ENCODE data around the gene HNF1B.
"Not testable (repeated sequence)": the region's sequence is repeated elsewhere in the genome, so short reads cannot be mapped to it uniquely, and the experiment has no call there.

The HNF1B gene

DNA sequence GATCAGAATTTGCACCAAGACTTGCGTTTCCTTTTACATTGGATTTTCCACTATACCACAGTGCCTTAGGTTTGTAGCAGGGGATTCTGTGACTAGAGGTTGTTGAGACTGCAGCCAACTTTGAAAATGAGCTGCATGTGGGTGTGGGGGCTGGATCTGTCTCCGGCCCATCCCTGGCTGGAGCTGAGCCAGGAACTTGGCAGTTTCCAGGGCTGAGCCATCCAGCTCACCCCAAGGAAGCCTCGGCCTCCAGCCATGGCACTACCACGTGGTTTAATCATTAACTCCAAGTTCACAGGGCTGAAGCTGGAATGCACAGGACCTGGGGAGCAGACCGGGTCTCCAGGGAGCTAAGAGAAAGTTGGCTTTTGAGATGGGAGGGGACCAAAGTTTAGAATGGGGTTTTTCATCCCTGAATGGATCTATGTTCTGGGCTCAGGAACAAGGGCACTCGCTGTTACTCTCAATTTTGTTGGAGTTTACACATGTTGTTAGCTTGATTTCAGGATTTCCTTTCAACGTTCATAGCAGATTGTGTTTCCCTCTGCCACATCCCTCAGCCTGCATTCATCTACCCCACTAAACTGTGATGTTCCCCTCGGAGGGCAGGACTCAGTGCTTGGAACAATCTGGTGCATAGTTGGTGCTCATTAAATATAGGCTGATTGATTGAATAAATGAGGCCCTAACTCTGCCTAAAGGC lies 42.3 kb upstream of the HNF1B start:
- H3K9me2 ChIP-seq (ENCODE audit: low read depth, low read length), result no peaks in the 10 kb centered on the region
- H3K27ac ChIP-seq (ENCODE audit: low read depth, low read length, poor library complexity, severe bottlenecking), result no peak overlapping the region
- no peaks in the 10 kb centered on the region for H4K20me1 ChIP-seq (ENCODE audit: insufficient read depth, low read length)
- no peak overlapping the region for H3K4me2 ChIP-seq (ENCODE audit: low read length)
- H3K9ac ChIP-seq (ENCODE audit: low read length), result no peak overlapping the region
- no peaks in the 10 kb centered on the region for H3F3A ChIP-seq (ENCODE audit: insufficient read depth, low read length)
- no peaks in the 10 kb centered on the region for H3K27me3 ChIP-seq (ENCODE audit: insufficient read depth, low read length)
- no peaks in the 10 kb centered on the region for H3K79me2 ChIP-seq (ENCODE audit: insufficient read depth, low read length)
- H3K4me3 ChIP-seq (ENCODE audit: low read depth, low read length, poor library complexity, severe bottlenecking), result no peak overlapping the region
- no peaks in the 10 kb centered on the region for H3K9me3 ChIP-seq (ENCODE audit: low read length)
- no peak for TF ChIP-seq EZH2 (IDR thresholded peaks at IDR 0.05; ENCODE audit: borderline replicate concordance, low read length)
- TF ChIP-seq, protein P1, sequence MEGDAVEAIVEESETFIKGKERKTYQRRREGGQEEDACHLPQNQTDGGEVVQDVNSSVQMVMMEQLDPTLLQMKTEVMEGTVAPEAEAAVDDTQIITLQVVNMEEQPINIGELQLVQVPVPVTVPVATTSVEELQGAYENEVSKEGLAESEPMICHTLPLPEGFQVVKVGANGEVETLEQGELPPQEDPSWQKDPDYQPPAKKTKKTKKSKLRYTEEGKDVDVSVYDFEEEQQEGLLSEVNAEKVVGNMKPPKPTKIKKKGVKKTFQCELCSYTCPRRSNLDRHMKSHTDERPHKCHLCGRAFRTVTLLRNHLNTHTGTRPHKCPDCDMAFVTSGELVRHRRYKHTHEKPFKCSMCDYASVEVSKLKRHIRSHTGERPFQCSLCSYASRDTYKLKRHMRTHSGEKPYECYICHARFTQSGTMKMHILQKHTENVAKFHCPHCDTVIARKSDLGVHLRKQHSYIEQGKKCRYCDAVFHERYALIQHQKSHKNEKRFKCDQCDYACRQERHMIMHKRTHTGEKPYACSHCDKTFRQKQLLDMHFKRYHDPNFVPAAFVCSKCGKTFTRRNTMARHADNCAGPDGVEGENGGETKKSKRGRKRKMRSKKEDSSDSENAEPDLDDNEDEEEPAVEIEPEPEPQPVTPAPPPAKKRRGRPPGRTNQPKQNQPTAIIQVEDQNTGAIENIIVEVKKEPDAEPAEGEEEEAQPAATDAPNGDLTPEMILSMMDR (IDR thresholded peaks at IDR 0.05; ENCODE audit: low read length), result no peak
- H3K36me3 ChIP-seq (ENCODE audit: insufficient read depth, low read length), result no peaks in the 10 kb centered on the region
- no peak overlapping the region for H2AFZ ChIP-seq (ENCODE audit: low read length)
- H3K4me1 ChIP-seq (ENCODE audit: insufficient read depth, low read length, severe bottlenecking), result no peaks in the 10 kb centered on the region

DNA sequence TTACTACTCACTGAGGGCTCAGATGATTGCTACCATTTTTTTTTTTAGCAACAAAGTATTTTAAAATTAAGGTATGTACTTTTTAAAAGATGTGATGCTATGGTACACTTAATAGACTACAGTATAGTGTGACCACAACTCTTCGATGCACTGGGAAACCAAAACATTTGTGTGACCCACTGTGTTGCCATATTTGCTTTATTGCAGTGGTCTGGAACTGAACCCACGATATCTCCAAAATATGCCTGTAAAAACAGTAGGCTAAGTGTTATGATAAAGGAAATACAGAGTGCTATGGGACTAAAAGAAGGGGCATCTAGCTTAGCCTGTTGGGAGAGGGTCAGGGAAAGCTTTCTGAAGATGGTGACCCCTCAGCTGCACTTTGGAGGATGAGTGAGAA lies 41.6 kb upstream of the HNF1B start:
- Histone ChIP-seq H3K36me3 (ENCODE audit: insufficient read depth, low read length) (no peaks in the 10 kb centered on the region), H3K9me2 (ENCODE audit: low read depth, low read length) (no peaks in the 10 kb centered on the region), H3K27ac (ENCODE audit: low read depth, low read length, poor library complexity, severe bottlenecking) (no peak overlapping the region), H2AFZ (ENCODE audit: low read length) (no peak overlapping the region), H3K27me3 (ENCODE audit: insufficient read depth, low read length) (no peaks in the 10 kb centered on the region), H3K79me2 (ENCODE audit: insufficient read depth, low read length) (no peaks in the 10 kb centered on the region), H3K4me1 (ENCODE audit: insufficient read depth, low read length, severe bottlenecking) (no peaks in the 10 kb centered on the region), H4K20me1 (ENCODE audit: insufficient read depth, low read length) (no peaks in the 10 kb centered on the region), H3K4me2 (ENCODE audit: low read length) (no peak overlapping the region), H3F3A (ENCODE audit: insufficient read depth, low read length) (no peaks in the 10 kb centered on the region), H3K9me3 (ENCODE audit: low read length) (no peaks in the 10 kb centered on the region), H3K4me3 (ENCODE audit: low read depth, low read length, poor library complexity, severe bottlenecking) (no peak overlapping the region), H3K9ac (ENCODE audit: low read length) (no peak overlapping the region)
- TF ChIP-seq, protein P1 (IDR thresholded peaks at IDR 0.05; ENCODE audit: low read length), result no peak
- TF ChIP-seq EZH2 (IDR thresholded peaks at IDR 0.05; ENCODE audit: borderline replicate concordance, low read length), result no peak

DNA sequence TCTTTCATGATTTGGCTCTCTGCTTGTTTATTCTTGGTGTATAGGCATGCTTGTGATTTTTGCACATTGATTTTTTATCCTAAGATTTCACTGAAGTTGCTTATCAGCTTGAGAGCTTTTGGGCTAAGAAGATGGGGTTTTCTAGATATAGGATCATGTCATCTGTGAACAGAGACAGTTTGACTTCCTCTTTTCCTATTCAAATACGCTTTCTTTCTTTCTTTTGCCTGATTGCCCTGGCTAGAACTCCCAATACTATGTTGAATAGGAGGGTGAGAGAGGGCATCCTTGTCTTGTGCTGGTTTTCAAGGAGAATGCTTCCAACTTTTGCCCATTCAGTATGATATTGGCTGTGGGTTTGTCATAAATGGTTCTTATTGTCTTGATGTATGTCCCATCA lies 37.6 kb upstream of the HNF1B start:
- H3K9ac ChIP-seq (ENCODE audit: low read length); H3K9me2 ChIP-seq (ENCODE audit: low read depth, low read length); H3K27me3 ChIP-seq (ENCODE audit: insufficient read depth, low read length); H3K9me3 ChIP-seq (ENCODE audit: low read length); H2AFZ ChIP-seq (ENCODE audit: low read length); H3K36me3 ChIP-seq (ENCODE audit: insufficient read depth, low read length); H3F3A ChIP-seq (ENCODE audit: insufficient read depth, low read length); H3K4me1 ChIP-seq (ENCODE audit: insufficient read depth, low read length, severe bottlenecking); H3K27ac ChIP-seq (ENCODE audit: low read depth, low read length, poor library complexity, severe bottlenecking); H3K79me2 ChIP-seq (ENCODE audit: insufficient read depth, low read length); H3K4me3 ChIP-seq (ENCODE audit: low read depth, low read length, poor library complexity, severe bottlenecking); H4K20me1 ChIP-seq (ENCODE audit: insufficient read depth, low read length); H3K4me2 ChIP-seq (ENCODE audit: low read length): not testable (repeated sequence)

DNA sequence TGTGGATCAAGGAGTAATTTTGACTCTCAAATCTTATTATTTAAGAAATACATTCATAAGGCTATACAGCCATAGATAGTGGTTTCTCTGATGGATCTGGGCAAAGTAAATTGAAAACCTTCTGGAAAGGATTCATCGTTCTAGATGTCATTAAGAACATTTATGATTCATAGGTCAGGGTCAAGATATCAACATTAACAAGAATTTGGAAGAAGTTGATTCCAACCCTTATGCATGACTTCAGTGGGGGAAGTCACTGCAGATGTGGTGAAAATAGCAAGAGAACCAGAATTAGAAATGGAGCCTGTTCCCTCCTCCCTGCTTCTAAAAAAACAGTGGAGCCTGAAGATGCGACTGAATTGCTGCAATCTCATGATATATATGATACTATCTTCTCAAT lies 36.6 kb upstream of the HNF1B start:
- Histone ChIP-seq H3K9me3 (ENCODE audit: low read length) (no peaks in the 10 kb centered on the region), H3K36me3 (ENCODE audit: insufficient read depth, low read length) (no peaks in the 10 kb centered on the region), H3K9me2 (ENCODE audit: low read depth, low read length) (no peaks in the 10 kb centered on the region), H3F3A (ENCODE audit: insufficient read depth, low read length) (no peaks in the 10 kb centered on the region), H3K27me3 (ENCODE audit: insufficient read depth, low read length) (no peaks in the 10 kb centered on the region), H3K9ac (ENCODE audit: low read length) (no peak overlapping the region), H2AFZ (ENCODE audit: low read length) (no peak overlapping the region), H3K79me2 (ENCODE audit: insufficient read depth, low read length) (no peaks in the 10 kb centered on the region), H3K27ac (ENCODE audit: low read depth, low read length, poor library complexity, severe bottlenecking) (no peak overlapping the region), H4K20me1 (ENCODE audit: insufficient read depth, low read length) (no peaks in the 10 kb centered on the region), H3K4me3 (ENCODE audit: low read depth, low read length, poor library complexity, severe bottlenecking) (no peak overlapping the region), H3K4me1 (ENCODE audit: insufficient read depth, low read length, severe bottlenecking) (no peaks in the 10 kb centered on the region), H3K4me2 (ENCODE audit: low read length) (no peak overlapping the region)
- TF ChIP-seq, protein P1 (IDR thresholded peaks at IDR 0.05; ENCODE audit: low read length), result no peak
- TF ChIP-seq EZH2 (IDR thresholded peaks at IDR 0.05; ENCODE audit: borderline replicate concordance, low read length), result no peak
